ENCODE results near the gene PRKN.

The PRKN gene

DNA sequence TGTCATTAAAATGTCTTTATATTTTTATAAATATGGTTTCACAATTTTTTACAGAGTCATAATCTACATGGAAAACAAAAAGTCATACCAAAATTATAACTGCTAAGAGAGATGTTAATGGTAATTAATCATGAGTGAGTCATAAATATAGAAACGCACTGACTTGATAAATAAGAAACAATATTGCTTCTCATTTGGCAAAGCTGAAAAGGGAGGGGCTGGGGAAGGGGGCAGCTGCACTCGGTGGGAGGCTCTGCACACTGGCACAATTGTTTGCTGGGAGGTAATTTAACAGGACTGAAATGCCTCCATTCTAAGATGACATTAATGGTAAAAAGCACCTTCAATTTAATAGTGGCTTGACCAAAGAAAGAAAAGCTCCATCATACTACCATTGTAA is 1320.5 kb downstream of the PRKN start:
- Histone ChIP-seq H3K27me3 (ENCODE audit: insufficient read depth, low read depth, severe bottlenecking) (no peaks in the 10 kb centered on the region), H3K36me3 (no peaks in the 10 kb centered on the region), H3K27ac (no peak overlapping the region), H3K9me3 (ENCODE audit: severe bottlenecking) (no peaks in the 10 kb centered on the region), H3K4me3 (ENCODE audit: low read depth, low read length) (no peak overlapping the region)
- TF ChIP-seq, protein P1, sequence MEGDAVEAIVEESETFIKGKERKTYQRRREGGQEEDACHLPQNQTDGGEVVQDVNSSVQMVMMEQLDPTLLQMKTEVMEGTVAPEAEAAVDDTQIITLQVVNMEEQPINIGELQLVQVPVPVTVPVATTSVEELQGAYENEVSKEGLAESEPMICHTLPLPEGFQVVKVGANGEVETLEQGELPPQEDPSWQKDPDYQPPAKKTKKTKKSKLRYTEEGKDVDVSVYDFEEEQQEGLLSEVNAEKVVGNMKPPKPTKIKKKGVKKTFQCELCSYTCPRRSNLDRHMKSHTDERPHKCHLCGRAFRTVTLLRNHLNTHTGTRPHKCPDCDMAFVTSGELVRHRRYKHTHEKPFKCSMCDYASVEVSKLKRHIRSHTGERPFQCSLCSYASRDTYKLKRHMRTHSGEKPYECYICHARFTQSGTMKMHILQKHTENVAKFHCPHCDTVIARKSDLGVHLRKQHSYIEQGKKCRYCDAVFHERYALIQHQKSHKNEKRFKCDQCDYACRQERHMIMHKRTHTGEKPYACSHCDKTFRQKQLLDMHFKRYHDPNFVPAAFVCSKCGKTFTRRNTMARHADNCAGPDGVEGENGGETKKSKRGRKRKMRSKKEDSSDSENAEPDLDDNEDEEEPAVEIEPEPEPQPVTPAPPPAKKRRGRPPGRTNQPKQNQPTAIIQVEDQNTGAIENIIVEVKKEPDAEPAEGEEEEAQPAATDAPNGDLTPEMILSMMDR (IDR thresholded peaks at IDR 0.05; ENCODE audit: low read depth, low read length) = no peak
- no peak for DNase-seq

DNA sequence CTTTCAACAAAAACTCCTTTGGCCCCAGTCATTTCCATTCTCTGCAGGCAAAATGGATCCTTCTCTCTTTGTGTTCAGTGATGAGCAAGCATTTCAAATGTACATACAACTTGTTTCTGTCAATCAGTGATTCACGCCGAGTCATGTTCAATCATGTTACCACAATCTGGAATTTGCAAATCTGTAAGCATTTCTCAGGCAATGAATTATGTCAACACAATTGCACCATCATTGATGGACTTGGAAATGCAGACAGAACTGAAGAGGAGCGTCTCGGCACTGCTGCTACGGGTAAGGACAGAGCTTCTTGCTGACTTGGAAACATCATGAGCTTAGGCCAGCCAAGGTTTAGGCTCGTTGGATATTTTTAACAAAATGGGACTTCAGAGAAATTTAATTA is 1320.9 kb downstream of the PRKN start:
- H3K4me3 ChIP-seq (ENCODE audit: low read depth, low read length) = no peak overlapping the region
- H3K36me3 ChIP-seq = no peaks in the 10 kb centered on the region
- no peak overlapping the region for H3K27ac ChIP-seq
- TF ChIP-seq, protein P1 (IDR thresholded peaks at IDR 0.05; ENCODE audit: low read depth, low read length) = no peak
- H3K27me3 ChIP-seq (ENCODE audit: insufficient read depth, low read depth, severe bottlenecking) = no peaks in the 10 kb centered on the region
- no peak for DNase-seq
- H3K9me3 ChIP-seq (ENCODE audit: severe bottlenecking) = no peaks in the 10 kb centered on the region

DNA sequence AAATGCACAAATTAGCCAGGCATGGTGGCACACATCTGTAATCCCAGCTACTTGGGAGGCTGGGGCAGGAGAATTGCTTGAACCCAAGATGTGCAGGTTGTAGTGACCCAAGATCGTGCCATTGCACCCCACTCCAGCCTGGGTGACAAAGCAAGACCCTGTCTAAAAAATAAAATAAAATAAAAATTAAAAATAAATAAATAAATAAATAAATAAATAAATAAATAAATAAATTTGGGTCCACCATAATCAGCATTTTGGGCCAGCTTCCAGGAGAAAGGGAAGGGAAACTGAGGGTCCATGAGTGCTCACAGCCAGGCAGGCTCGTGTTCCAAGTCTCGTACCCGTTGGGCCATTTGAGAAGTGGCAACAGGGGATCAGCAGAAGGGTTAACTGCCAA is 1322.1 kb downstream of the PRKN start:
- H3K27ac ChIP-seq = no peak overlapping the region
- H3K4me3 ChIP-seq (ENCODE audit: low read depth, low read length) = no peak overlapping the region
- TF ChIP-seq, protein P1 (IDR thresholded peaks at IDR 0.05; ENCODE audit: low read depth, low read length) = no peak
- no peaks in the 10 kb centered on the region for H3K27me3 ChIP-seq (ENCODE audit: insufficient read depth, low read depth, severe bottlenecking)
- DNase-seq = no peak
- no peaks in the 10 kb centered on the region for H3K9me3 ChIP-seq (ENCODE audit: severe bottlenecking)
- H3K36me3 ChIP-seq = no peaks in the 10 kb centered on the region

DNA sequence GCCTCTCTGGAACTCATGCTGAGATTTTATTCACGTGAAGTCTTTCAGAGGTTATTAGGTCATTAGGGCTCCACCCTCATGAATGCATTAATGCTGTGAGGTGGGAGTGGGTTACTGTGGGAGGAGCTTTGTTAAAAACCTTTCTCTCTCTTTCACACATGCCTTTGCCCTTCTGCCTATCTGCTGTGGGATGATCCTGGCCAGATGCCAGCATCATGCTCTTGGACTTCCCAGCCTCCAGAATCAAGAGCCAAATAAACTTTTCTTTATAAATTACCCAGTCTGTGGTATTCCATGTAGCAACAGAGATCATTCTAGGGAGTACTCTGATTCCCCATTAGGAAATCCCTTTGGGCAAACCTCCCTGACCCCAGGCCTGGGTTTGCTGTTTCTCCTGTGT is 1323.8 kb downstream of the PRKN start:
- DNase-seq = no peak
- Histone ChIP-seq H3K9me3 (ENCODE audit: severe bottlenecking) (peaks cover 1% of the 10 kb centered on the region), H3K36me3 (no peaks in the 10 kb centered on the region), H3K27ac (no peak overlapping the region), H3K4me3 (ENCODE audit: low read depth, low read length) (no peak overlapping the region), H3K27me3 (ENCODE audit: insufficient read depth, low read depth, severe bottlenecking) (no peaks in the 10 kb centered on the region)
- TF ChIP-seq, protein P1 (IDR thresholded peaks at IDR 0.05; ENCODE audit: low read depth, low read length) = no peak

DNA sequence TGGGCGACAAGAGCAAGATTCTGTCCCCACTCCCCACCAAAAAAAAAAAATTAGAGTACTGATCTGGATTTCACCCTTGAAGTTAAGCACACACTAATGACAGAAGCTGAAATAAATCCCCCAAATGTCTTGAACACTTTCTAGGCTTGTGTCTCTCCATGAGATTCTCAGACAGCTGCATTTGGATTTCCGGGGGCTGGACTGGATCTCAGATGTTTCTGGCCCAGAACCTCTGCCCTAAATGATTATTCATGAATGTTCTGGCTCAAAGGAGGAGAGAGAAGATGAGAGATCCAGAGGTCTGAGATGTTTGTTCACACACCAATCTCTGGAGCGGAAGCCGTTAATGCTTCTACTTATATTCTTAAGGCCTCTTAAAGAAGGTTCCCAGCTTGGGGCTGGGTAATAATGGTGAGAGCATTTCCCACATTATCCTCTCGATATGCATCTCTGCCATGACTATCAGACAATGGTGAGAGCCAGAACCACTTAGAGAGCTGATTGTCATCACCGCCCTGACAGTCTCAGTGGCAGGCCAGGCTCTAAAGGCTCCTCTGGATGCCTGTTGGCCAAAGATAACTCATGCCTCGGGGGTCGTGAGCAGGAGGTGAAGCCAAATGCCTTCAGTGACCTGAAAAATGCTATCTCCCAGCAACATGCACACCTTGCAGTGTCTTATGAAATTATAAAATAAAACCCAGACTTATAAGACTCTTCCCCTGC is 1325.8 kb downstream of the PRKN start:
- Histone ChIP-seq H3K9me3 (ENCODE audit: severe bottlenecking) (peaks cover 3% of the 10 kb centered on the region), H3K36me3 (no peaks in the 10 kb centered on the region), H3K27me3 (ENCODE audit: insufficient read depth, low read depth, severe bottlenecking) (no peaks in the 10 kb centered on the region), H3K4me3 (ENCODE audit: low read depth, low read length) (no peak overlapping the region), H3K27ac (no peak overlapping the region)
- DNase-seq = peak; percentile 47
- TF ChIP-seq, protein P1 (IDR thresholded peaks at IDR 0.05; ENCODE audit: low read depth, low read length) = no peak

DNA sequence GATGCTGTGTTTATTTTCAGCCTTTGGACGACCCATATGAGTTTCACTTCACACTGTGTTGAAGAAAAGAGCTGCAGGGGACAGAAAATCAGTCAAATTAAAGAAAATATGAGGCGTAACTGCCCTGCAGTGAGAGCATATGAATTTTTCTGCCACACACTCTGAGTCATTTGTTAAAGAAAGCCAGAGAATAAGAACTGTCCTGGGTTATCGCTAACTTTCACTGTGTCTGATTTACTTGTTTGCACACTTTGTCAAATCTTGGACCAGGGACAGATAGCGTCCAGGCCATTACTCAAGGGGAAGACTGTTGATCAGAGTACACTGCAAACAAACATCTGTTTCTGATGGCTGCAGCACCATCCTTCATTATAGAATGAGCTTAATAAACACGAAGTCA is 1326.9 kb downstream of the PRKN start:
- no peak for DNase-seq
- no peaks in the 10 kb centered on the region for H3K36me3 ChIP-seq
- H3K27me3 ChIP-seq (ENCODE audit: insufficient read depth, low read depth, severe bottlenecking) = no peaks in the 10 kb centered on the region
- TF ChIP-seq, protein P1 (IDR thresholded peaks at IDR 0.05; ENCODE audit: low read depth, low read length) = no peak
- H3K4me3 ChIP-seq (ENCODE audit: low read depth, low read length) = no peak overlapping the region
- H3K9me3 ChIP-seq (ENCODE audit: severe bottlenecking) = peaks cover 3% of the 10 kb centered on the region
- H3K27ac ChIP-seq = no peak overlapping the region
